Transverse colon (tissue), 4 donors: Measurements from ENCODE around the gene GALNT17. TPM values are rescaled to one million over a fixed set of nuclear protein-coding genes. Genes with fewer than 3 reads are reported as not detected.

Experiments
- DNase-seq: peaks from one replicate; pipeline ENCODE4 v3.0.0-alpha.2; 2019
- H3K27ac ChIP-seq, 4 donors: fragments of 200-600 bp; sonication (generic); 2 replicates each; pipeline ENCODE4 v1.5.1; 2016 to 2018; ENCODE audit warnings: inconsistent platforms in 4 of 4
- H3K27me3 ChIP-seq: fragments of 200-600 bp; sonication (generic); 2 replicates; pipeline ENCODE4 v1.5.1; 2017; ENCODE audit warnings: inconsistent platforms
- H3K36me3 ChIP-seq, 4 donors: fragments of 200-600 bp; sonication (generic); 2 replicates each; pipeline ENCODE4 v1.5.1; 2017 to 2019; ENCODE audit warnings: inconsistent platforms in 4 of 4
- H3K4me1 ChIP-seq, 4 donors: fragments of 200-600 bp; sonication (generic); 2 replicates each; pipeline ENCODE4 v1.5.1; 2017 to 2020; ENCODE audit warnings: inconsistent platforms in 4 of 4
- H3K4me3 ChIP-seq, 4 donors: fragments of 200-600 bp; sonication (generic); 1 replicate in 1 of 4; 2 replicates in 3 of 4; pipeline versions ENCODE4 v1.5.1 to v1.6.1; 2017 to 2019; ENCODE audit warnings: inconsistent platforms in 4 of 4
- H3K9me3 ChIP-seq, 2 donors: fragments of 200-600 bp; sonication (generic); 2 replicates each; pipeline ENCODE4 v1.5.1; 2017 to 2019; ENCODE audit warnings: inconsistent platforms in 2 of 2
- CTCF ChIP-seq, 5 experiments: fragments of 200-600 bp in 3 of 5; fragments of 450-650 bp in 2 of 5; sonication (generic) in 3 of 5; IDR thresholded peaks; 1 replicate in 2 of 5; 2 replicates in 3 of 5; pipeline ENCODE4 v1.5.1; 2016 to 2017; ENCODE audit warnings: antibody characterized with exemption in 5 of 5, inconsistent platforms in 3 of 5, mild to moderate bottlenecking in 2 of 5, moderate library complexity in 1 of 5
- EP300 ChIP-seq: sonication (generic); formaldehyde crosslinking; IDR thresholded peaks from one replicate; pipeline ENCODE4 v1.6.1; 2017; ENCODE audit warnings: antibody characterized with exemption, low read depth
- POLR2A ChIP-seq: fragments of 450-650 bp; IDR thresholded peaks from one replicate; pipeline ENCODE4 v1.6.1; 2016; ENCODE audit warnings: antibody characterized with exemption, mild to moderate bottlenecking, moderate library complexity
- POLR2AphosphoS5 ChIP-seq, 3 donors: sonication (generic); formaldehyde crosslinking; IDR thresholded peaks; one replicate each; pipeline ENCODE4 v1.6.1; 2016; ENCODE audit warnings: antibody characterized with exemption in 3 of 3
- WGBS, 2 donors: methylation state at CpG; one replicate each; pipeline ENCODE4 v1.1.5; 2018; ENCODE audit warnings: low coverage in 1 of 2; 5-methylcytosine and 5-hydroxymethylcytosine counted together
- in situ Hi-C, 4 donors: fragments of 200-750 bp; cut with MboI; loops; one replicate each; pipeline versions ENCODE4 v1.15.0 to v1.15.1; 2017; ENCODE audit warnings: low sequenced_read_pairs in 3 of 4, low pct_ligation_motif_present in 1 of 4, low pct_unique_long_range_greater_than_20kb in 1 of 4
- intact Hi-C: fragments of 100-400 bp; cut with DNase I; formaldehyde crosslinking; loops from one replicate; pipeline ENCODE4 v1.15.1; 2023; ENCODE audit warnings: low total_unique reads
- total RNA-seq, 4 donors: library from RNA; depleted of rRNA; stranded (reverse); fragments of >200 nt; gene quantifications; one replicate each; pipeline ENCODE4 v1.1.0, GENCODE V29; 2016

Gene GALNT17
- total RNA-seq, 4 donors from 2014 or later = 2.6 to 6.6 (median 5.7) TPM

GRCh38 chr7:71349682-71350481, 217.9 kb downstream of the GALNT17 start:
- no peaks in the 10 kb centered on the region for H3K4me1 ChIP-seq
- no peaks in the 10 kb centered on the region for H3K27me3 ChIP-seq
- H3K9me3 ChIP-seq = peaks cover 0 to 8% of the 10 kb centered on the region in 2 donors
- TF ChIP-seq POLR2A (no peak), EP300 (no peak), POLR2AphosphoS5 (IDR thresholded peaks at IDR 0.05) (no peak), CTCF (IDR thresholded peaks at IDR 0.05) (no peak)
- no peaks in the 10 kb centered on the region for H3K36me3 ChIP-seq
- in situ Hi-C loops = no loop called here
- 65 to 66% methylated on average over 5 of the region's 5 CpGs for WGBS, 2 donors
- H3K4me3 ChIP-seq = no peak overlapping the region
- DNase-seq = no peak
- intact Hi-C loops = no loop called here
- peak overlapping the region in 2 of 4 donors; percentile 32 to 42 for H3K27ac ChIP-seq

GRCh38 chr7:71350680-71351079, 218.7 kb downstream of the GALNT17 start:
- Histone ChIP-seq H3K9me3 (peaks cover 0 to 8% of the 10 kb centered on the region in 2 donors), H3K27ac (no peak overlapping the region), H3K36me3 (no peaks in the 10 kb centered on the region), H3K4me3 (no peak overlapping the region), H3K27me3 (no peaks in the 10 kb centered on the region), H3K4me1 (no peaks in the 10 kb centered on the region)
- intact Hi-C loops = no loop called here
- 68 to 85% methylated on average over 2 of the region's 2 CpGs for WGBS, 2 donors
- in situ Hi-C loops = no loop called here
- TF ChIP-seq POLR2A = no peak
- TF ChIP-seq CTCF (IDR thresholded peaks at IDR 0.05) = no peak
- no peak for TF ChIP-seq EP300
- TF ChIP-seq POLR2AphosphoS5 (IDR thresholded peaks at IDR 0.05) = no peak
- no peak for DNase-seq

DNA sequence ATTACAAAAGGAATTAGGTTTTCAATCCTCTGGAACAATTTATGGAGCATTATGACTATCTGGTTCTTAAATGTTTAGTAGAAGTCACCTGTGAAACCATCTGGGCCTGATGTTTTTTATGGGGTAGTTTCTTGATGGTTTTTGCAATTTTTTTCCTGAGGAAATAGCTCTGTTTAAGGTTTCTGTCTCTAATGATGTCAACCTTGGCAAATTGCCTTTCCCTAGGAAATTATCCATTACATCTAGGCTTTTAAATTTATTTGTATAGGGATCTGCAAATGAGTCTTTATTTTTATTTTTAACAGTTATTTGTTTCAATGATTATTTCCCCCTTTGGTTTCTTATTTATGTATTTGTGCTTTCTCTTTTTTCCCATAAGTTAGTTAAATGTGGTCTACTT, 222.8 kb downstream of the GALNT17 start:
- Histone ChIP-seq H3K36me3 (no peaks in the 10 kb centered on the region), H3K4me1 (no peaks in the 10 kb centered on the region), H3K27me3 (no peaks in the 10 kb centered on the region), H3K27ac (no peak overlapping the region), H3K9me3 (peaks cover 0 to 16% of the 10 kb centered on the region in 2 donors), H3K4me3 (no peak overlapping the region)
- intact Hi-C loops = no loop called here
- TF ChIP-seq POLR2A (no peak), POLR2AphosphoS5 (IDR thresholded peaks at IDR 0.05) (no peak), EP300 (no peak), CTCF (IDR thresholded peaks at IDR 0.05) (no peak)
- no peak for DNase-seq
- in situ Hi-C loops = no loop called here

DNA sequence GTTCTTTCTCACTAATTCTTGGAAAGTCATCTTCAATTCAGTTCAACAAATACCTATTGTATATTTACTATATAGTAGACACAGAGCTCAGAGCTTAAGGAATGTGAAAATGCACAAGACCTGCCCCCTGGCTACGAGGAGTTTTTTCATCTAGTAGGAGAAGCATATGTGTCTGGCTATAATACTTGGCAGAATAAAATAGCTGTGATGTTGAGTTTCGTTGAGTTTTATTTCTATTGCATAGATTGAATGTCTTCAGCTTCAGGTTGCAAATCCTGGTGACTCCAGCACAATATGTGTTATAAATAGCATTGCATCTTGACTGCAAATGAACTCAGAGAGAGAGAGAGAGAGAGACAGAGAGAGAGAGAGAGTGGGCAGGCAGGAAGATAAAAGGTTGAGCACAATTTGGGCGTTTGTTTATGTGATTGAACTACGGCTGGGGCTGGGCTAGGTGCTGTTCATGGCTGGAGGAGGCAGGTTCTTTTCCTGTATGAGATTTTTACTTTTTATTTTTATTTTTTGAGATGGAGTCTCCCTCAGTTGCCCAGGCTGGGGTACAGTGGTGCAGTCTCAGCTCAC, 229.6 kb downstream of the GALNT17 start:
- Histone ChIP-seq H3K4me3 (no peak overlapping the region), H3K9me3 (peaks cover 0 to 8% of the 10 kb centered on the region in 2 donors), H3K27ac (no peak overlapping the region), H3K4me1 (no peaks in the 10 kb centered on the region), H3K36me3 (no peaks in the 10 kb centered on the region), H3K27me3 (no peaks in the 10 kb centered on the region)
- in situ Hi-C loops (no loop called here), intact Hi-C loops (no loop called here)
- 55 to 57% methylated on average over 2 to 4 of the region's 4 CpGs for WGBS, 2 donors
- no peak for TF ChIP-seq POLR2AphosphoS5 (IDR thresholded peaks at IDR 0.05)
- no peak for DNase-seq
